Activated CD8-positive, alpha-beta memory T cell treated with anti-CD3 and anti-CD28 coated beads for 36 hours (primary cell): ENCODE data around the gene PLCZ1. TPM values are rescaled to one million over a fixed set of nuclear protein-coding genes. Genes with fewer than 3 reads are reported as not detected.

Experiments
- CTCF ChIA-PET: fragments of 350-600 bp; sonication (Branson Sonifier 250); formaldehyde crosslinking; loops from one replicate; lab custom pipeline; 2021; ENCODE audit warnings: antibody characterized with exemption; lab: Charles Lee
- POLR2A ChIA-PET: fragments of 350-600 bp; sonication (Branson Sonifier 250); formaldehyde crosslinking; loops from one replicate; lab custom pipeline; 2021; ENCODE audit warnings: antibody characterized with exemption; lab: Charles Lee
- total RNA-seq, 2 experiments: library from RNA; stranded (reverse); gene quantifications; one replicate each; pipeline ENCODE4 v1.2.3, GENCODE V29; 2021

PLCZ1 gene
- total RNA-seq, 2 experiments from 2014 or later = not detected

- CTCF ChIA-PET = no interaction called here
- POLR2A ChIA-PET = no interaction called here
These were observed 94.1 kb downstream of the PLCZ1 start for GRCh38 chr12:18643681-18644080.

- CTCF ChIA-PET = no interaction called here
- POLR2A ChIA-PET = no interaction called here
These were observed 97.4 kb downstream of the PLCZ1 start for GRCh38 chr12:18640321-18640955.

- ChIA-PET CTCF (interaction anchor here (1.0 kb wide), 1 partner anchor 15 kb away, joined by 3 read pairs; no protein-coding TSS in a partner anchor), POLR2A (no interaction called here)
These were observed 103.4 kb downstream of the PLCZ1 start for GRCh38 chr12:18634382-18634781.

Other genes with a start within 250 kb of the PLCZ1 start
- not detected for gene CAPZA3, start 107 bp upstream of the PLCZ1 start, total RNA-seq